Left ventricle myocardium inferior (tissue), 1 donor: ENCODE data around the gene RAX2. TPM values are rescaled to one million over a fixed set of nuclear protein-coding genes. Genes with fewer than 3 reads are reported as not detected.

Experiments used
- DNase-seq: peaks from one replicate; pipeline ENCODE4 v3.0.0-alpha.2; 2020
- H3K27ac ChIP-seq: fragments of 200-600 bp; replicated peaks from 2 replicates; pipeline ENCODE4 v1.8.0; 2021
- H3K27me3 ChIP-seq: fragments of 200-600 bp; 2 replicates; pipeline ENCODE4 v1.8.0; 2021; ENCODE audit warnings: low read depth
- H3K36me3 ChIP-seq: fragments of 200-600 bp; 2 replicates; pipeline ENCODE4 v1.8.0; 2021
- H3K4me1 ChIP-seq: fragments of 200-600 bp; 2 replicates; pipeline ENCODE4 v1.8.0; 2021
- H3K4me3 ChIP-seq: fragments of 200-600 bp; 2 replicates; pipeline ENCODE4 v1.8.0; 2021; ENCODE audit warnings: mild to moderate bottlenecking, moderate library complexity
- H3K9me3 ChIP-seq: fragments of 200-600 bp; replicated peaks from 2 replicates; pipeline ENCODE4 v1.8.0; 2021
- CTCF ChIP-seq: fragments of 200-600 bp; IDR thresholded peaks from 2 replicates; pipeline ENCODE4 v1.8.0; 2021; ENCODE audit warnings: antibody characterized with exemption, mild to moderate bottlenecking, borderline replicate concordance
- intact Hi-C: fragments of 100-400 bp; cut with micrococcal nuclease; formaldehyde crosslinking; loops from one replicate; pipeline ENCODE4 v1.11.0; 2022
- total RNA-seq: library from RNA; stranded (reverse); fragmentation: NEBNext Ultra II Directional; extraction: Animal tissue kit (Norgen Biotek cat#: 25700); gene quantifications from one replicate; pipeline ENCODE4 v1.2.1, GENCODE V29; 2021
- donor health status: DM: no; HTN: yes; CAD: no; lungs with severe emphysema.

RAX2 gene
- total RNA-seq, 1 donor from 2014 or later, result not detected

GRCh38 chr19:3788996-3789778, 17.2 kb upstream of the RAX2 start:
- Histone ChIP-seq H3K27me3 (peaks cover 67% of the 10 kb centered on the region), H3K9me3 (peaks cover 6% of the 10 kb centered on the region), H3K4me1 (peaks cover 8% of the 10 kb centered on the region), H3K27ac (no peak overlapping the region), H3K36me3 (no peaks in the 10 kb centered on the region), H3K4me3 (no peak overlapping the region)
- no peak for TF ChIP-seq CTCF
- intact Hi-C loops, result no loop called here
- DNase-seq, result no peak

DNA sequence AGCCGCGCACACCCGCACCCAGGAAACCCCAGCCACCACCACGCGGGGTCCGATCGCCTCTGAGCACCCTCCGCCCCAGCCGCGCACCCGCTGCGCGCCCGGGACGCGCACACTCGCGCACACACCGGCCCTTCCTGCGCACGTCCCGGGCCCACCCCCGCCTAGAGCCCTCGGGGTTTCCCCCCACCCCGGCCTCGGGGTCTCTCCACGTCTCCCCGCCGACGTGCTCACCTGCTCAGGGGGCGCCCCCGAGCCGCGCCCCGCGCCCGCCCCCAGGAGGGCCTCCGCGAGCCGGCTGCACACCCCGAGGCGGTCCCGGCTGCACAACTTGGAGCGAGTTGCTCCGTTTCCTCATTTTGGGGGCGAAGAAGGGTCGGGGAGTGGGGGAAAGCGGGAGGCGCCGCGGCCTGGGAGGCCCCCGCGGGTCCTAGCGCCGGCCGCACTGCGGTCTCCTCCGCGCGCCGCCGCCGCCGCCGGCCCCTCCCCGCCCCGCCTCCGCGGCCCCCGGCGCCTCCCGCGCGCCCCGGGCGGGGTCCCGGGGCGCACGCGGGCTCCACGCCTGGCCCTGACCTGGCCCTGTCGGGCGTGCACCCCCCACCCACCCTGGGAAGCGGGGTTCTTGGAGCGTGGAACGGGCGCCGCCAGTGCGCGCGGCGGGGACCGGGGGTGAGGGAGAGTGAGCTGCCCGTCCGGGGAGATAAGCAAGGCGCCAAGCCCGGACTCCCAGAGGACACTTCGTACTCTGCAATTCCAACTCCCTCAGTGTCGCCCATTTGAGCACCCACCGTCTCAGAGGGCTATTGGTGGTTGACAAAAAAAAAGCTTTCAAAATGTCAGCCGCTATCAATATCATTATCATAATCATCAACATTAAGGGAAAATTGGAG, 14.2 kb upstream of the RAX2 start, which contains the start of gene MATK:
MATK (minus strand) TSS at position 444 of the 887 bp plus-strand sequence. CDS start 1,246 bp downstream, outside the sequence.
- Histone ChIP-seq H3K27me3 (peaks cover 88% of the 10 kb centered on the region), H3K27ac (no peak within 1 kb of the TSS), H3K9me3 (peaks cover 24% of the 10 kb centered on the region), H3K4me3 (peak within 1 kb of the TSS; percentile 55), H3K36me3 (no peaks in the 10 kb centered on the region), H3K4me1 (peaks cover 8% of the 10 kb centered on the region)
- intact Hi-C loops, result no loop called here
- DNase-seq, result no peak
- no peak for TF ChIP-seq CTCF

DNA sequence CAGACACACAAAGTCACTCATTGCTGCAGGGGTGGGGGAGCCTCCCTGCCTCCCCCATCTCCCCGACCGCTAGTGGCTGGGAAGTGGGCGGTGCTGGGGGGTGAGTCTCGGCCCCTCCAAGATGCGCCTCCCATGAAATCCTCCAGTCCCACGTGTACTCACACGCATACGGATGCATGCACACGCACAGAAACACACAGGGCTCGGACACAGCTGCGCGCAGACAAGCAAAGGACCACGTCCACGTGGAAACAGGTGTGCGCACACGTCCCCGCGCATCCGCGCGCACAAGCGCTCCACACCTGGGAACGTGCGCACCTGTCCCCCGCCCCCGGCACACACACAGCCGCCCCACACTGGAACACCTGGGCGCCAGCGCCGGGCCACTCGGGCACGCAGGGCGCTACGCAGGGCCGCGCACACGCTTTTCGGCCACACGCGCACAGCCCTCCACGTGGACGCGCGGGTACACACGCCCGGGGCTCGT, 13.5 kb upstream of the RAX2 start:
- peak overlapping the region; percentile 55 for H3K4me3 ChIP-seq
- peaks cover 25% of the 10 kb centered on the region for H3K9me3 ChIP-seq
- peaks cover 81% of the 10 kb centered on the region for H3K27me3 ChIP-seq
- no peaks in the 10 kb centered on the region for H3K36me3 ChIP-seq
- H3K27ac ChIP-seq, result no peak overlapping the region
- DNase-seq, result no peak
- TF ChIP-seq CTCF, result no peak
- intact Hi-C loops, result no loop called here
- H3K4me1 ChIP-seq, result peaks cover 8% of the 10 kb centered on the region

DNA sequence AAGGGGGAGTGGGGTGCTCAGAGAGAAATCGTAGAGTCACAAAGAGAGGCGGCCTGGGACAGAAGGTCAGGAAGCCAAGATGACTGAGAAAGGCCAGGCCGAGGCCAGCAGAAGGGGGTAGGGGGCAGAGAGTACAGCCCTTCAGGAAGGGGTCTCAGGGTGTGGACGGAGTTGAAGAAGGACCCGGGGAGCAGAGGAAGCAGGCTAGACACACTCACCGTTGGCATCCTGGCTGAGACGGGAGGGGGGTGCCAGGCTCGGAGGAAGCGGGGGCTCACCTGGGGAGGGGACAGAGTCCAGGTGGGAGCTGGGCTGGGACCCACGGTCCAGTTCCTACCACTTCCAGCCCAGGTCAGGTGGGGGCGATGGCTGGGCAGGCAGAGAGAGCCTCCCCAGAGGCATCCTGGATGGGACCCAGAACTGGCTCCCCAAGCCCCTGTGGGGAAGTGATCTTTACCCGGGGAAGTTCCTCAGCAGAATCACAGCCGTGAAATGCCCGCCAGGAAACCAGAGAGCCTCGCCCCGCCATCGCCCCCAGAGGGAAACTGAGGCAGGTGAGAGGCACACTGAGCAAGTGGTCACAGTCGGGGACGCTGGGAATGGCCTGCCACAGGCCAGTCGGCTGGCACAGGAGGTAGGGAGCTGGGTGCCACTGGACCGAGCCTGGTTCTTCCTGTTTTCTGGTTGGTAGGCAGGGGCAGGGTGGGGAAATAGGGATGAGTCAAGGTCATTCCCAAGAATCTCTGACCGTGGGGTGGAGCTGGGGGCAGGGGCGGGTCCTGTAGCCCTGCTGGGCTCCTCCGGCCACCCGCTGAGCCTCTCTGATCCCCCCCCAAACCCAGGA, 12.8 kb upstream of the RAX2 start:
- peaks cover 8% of the 10 kb centered on the region for H3K4me1 ChIP-seq
- no peak for DNase-seq
- H3K9me3 ChIP-seq, result peaks cover 25% of the 10 kb centered on the region
- H3K27ac ChIP-seq, result no peak overlapping the region
- intact Hi-C loops, result no loop called here
- no peaks in the 10 kb centered on the region for H3K36me3 ChIP-seq
- peak overlapping the region; percentile 55 for H3K4me3 ChIP-seq
- TF ChIP-seq CTCF, result no peak
- H3K27me3 ChIP-seq, result peaks cover 75% of the 10 kb centered on the region
